Measurements from ENCODE around the gene PFDN1.
A peak's percentile ranks its signal among the peaks of the same experiment; 100 is the strongest.

Gene PFDN1

DNA sequence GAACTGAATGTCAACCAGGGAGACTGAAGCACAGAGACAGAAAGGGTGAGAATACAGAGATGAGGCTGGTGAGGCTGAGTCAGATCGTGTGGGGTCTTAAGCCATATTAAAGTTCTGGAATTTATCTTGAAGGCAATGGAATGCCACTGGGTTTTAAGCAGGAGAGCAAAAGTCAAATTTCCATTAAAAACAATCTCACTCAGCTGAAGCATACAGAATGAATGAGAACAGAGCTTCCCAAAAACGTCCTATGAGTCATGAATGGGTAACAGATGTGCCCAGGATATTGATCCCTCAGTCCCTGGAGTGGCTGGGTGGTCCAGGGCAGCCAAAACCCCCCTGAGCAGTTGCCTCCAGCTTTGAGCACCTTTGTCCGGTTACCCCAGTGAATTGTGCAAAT is 44.9 kb downstream of the PFDN1 start:
- DNase-seq: no peak

GRCh38 chr5:140256726-140257125 is 46.2 kb downstream of the PFDN1 start:
- DNase-seq: no peak

GRCh38 chr5:140255460-140256157 is 47.3 kb downstream of the PFDN1 start:
- DNase-seq: no peak

DNA sequence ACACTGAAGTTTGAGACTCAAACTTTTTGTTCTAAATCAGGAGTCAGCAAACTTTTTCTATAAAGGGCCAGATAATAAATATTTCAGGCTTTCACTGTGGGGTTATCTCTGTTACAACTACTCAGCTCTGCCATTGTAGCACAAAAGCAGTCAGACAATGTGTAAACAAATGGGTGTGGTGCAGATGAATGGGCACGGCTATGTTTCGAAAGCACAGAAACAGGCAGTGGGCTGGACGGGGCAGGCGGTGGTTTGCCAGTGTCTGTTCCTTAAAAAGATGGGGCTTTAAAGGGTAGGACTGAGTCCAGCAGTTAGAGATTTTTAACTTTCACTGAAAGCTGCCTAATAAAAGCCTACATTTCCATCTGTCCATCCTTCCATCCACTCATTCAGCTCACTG is 48.9 kb downstream of the PFDN1 start:
- no peak for DNase-seq

- DNase-seq: no peak
Measured at GRCh38 chr5:140252470-140253126, 50.3 kb downstream of the PFDN1 start.

DNA sequence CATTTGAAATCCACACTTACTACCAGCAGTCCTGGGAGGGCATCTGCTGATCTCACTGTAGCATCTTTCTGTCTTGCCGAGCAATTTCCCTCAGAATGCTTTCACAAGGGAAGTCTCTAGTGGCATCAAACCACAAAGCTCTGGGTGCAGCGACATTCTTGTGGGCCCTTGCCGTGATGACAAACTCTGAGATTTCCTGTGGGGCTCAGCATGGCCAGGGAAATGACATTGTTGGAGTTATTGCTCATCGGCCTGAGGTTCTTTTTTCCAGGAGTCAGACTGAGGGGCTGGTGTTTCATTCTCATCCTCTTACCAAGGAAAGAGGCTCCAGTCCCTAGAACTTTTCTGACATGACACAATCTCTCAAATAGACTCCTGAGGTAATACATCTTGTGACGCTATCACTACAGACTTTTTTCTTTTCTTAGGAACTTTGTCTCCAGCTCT is 51.4 kb downstream of the PFDN1 start:
- peak; percentile 83 for DNase-seq

DNA sequence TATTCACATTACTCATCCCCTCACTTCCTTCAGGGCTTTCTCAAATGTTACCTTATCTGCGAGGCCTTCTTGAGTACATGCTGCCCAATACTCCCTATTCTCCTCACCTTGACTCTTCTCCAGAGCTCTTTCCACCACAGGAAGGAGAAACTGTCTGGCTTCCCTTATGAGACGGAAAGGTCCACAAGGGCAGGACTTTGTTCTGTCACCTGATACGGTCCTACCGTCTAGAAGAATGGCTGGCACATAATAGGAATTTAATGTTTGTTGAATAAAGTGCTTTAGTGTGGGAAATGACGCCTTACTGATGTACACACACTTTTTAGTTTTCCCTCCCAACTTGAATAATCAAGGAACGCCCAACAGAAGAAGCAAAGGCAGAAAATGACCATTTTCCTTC is 52.5 kb downstream of the PFDN1 start:
- no peak for DNase-seq

- DNase-seq: no peak
Measured at GRCh38 chr5:140249536-140249935, 53.4 kb downstream of the PFDN1 start.

DNA sequence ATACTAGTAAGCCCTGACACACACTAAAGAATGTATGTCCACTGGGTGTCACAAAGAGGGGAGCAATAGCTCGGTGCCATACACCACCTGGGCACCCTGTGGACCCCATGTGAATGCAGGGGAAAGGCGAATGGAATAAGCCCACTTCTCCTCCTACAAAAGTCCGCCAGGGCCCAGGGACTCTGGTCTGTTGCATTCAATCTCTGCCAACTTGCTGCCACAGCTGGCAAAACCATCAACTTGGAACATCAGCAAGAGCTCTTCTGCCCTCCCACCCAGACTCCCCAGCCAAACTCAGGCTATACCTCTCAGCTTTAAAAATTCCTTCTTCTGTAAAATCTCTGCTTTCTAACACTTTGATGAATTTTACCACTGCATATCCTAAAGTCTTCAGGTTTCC is 54.5 kb downstream of the PFDN1 start:
- DNase-seq: no peak

GRCh38 chr5:140246378-140247122 is 56.4 kb downstream of the PFDN1 start:
- no peak for DNase-seq

DNA sequence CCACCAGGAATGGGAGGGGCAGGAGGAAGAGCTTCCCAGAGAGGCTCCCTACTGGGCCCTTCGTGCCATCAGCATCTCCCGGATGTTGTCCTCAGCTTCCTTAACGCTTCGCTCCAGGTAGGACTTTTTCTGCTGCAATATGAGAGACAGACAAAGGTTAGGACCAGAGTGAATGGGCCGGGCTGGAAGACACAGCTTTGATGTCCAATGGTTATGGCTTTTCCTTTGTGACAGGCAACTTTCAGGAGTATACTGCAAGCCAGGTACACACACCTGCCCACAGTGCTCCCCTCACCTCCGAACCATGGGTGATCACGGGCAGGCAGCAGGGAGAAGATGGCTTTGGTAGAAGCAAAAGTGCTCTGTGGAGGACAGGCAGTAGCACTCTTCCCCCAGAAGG is 57.0 kb downstream of the PFDN1 start:
- DNase-seq: no peak

GRCh38 chr5:140245341-140245740 is 57.6 kb downstream of the PFDN1 start:
- DNase-seq: no peak

DNA sequence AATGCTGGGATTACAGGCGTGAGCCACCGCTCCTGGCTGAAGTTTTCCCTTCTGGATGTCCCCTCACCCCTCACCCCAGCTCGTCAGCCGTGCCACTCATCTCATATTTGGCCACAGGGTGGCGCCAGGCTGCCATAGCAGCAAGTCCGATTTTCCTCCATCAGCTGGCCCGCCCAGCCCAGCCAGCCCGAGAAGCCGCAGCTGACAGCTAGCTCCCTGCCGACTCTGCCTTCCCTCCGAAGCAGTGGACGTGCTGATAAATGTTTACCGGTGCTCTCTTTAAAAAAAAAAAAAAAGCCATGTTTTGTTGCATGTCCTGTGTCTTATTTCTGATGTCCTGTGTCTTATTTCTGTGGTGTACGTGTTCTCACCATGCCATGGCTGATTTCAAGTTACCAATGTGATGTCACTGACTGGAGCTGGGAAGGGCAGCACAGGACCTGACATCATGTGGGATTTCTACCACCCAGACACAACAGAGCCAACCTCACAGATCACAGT is 58.3 kb downstream of the PFDN1 start:
- peak; percentile 89 for DNase-seq

- DNase-seq: no peak
Measured at GRCh38 chr5:140243706-140244250, 59.1 kb downstream of the PFDN1 start.

GRCh38 chr5:140242890-140243585 is 59.9 kb downstream of the PFDN1 start:
- no peak for DNase-seq

DNA sequence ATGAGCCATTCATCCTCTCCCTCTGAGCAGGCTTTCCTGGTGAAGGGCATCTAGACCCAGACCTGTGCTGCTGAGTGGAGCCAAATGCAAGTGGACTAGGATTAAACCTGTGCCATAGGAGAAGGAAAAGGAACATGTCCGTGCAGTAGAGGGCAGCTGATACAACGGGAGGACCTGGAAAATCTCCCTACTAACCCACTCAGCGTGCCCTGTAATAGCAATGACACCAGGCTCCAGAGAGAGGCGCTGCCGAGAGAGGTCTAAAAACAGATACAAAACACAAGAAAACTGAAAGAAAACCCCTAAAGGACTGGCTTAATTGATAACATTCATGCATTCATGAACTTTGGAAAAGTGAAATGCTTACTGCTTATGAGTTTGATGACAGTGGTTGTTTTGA is 60.8 kb downstream of the PFDN1 start:
- no peak for DNase-seq

- no peak for DNase-seq
Measured at GRCh38 chr5:140240987-140241706, 61.8 kb downstream of the PFDN1 start.

GRCh38 chr5:140239939-140240700 is 62.8 kb downstream of the PFDN1 start:
- DNase-seq: peak; percentile 81

DNA sequence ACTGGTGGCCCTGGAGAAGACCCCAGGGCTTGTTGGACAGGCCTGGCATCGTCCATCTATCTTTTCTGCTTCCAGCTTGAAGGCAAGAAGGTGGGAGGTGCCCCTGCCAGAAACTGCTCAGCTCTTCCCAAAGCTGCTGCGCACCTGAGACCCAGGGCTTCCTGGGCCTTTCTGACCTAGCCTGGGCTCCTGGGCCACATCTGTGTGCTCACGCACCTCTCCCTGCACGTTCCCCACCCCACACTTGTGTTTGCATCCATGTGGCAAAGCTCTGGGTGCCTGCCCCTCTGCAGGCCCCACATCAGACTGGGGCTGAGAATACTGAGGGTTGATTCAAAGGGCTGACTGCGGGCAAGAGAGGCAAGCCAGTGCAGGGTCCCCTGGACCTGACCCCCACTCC is 63.4 kb downstream of the PFDN1 start:
- DNase-seq: no peak

DNA sequence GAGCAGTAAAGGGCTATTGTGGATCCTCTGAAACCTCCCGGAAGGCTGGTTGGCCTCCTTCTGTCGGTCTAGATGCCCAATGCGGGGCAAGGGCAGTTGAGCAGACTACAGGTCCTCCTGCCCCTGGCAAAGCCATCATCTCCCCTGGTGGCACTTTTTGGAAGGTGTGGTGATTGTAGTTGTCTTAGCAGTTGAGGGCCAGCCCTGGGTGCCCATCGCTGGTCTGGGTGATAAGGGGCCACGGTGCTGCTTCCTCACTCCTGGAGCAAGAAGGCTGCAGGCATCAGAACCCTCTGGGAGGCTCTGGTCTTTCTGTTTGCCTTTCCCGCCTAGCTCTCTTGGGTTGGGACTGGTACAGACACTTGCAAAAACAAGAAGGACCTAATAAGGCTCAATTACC is 64.1 kb downstream of the PFDN1 start:
- no peak for DNase-seq

DNA sequence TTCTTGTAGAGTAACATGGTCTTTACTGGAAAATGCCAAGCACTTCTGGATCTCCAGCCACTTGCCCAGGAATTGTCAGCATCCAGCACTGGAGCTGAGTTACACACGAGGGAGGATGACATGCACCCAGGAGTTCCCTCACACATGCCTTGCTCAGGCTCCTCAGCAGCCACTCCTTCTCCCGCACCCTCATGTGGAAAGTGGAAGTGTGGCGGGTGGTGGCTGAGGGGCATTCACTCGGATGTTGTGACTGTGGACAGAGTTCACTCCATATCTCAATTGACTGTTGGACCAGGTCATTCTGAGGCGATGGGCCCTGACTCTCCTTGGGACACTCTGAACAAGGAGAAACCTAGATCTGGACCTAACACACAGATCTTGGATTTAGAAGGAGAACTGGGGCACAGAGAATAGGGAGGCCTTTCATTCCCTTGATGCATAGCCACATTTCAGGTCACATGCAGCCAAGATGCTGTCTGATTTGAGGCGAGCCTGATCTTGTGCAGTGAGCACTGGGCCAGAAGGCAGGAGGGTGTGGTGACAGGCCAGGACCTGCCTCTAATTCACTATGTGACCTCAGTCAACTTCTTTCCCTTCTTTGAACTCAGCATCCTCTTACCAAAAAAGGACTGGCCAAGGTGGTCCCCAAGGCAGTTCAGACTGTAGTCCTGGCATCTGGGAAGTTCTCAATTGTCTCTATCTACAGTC is 65.9 kb downstream of the PFDN1 start:
- no peak for DNase-seq

All from stimulated activated CD4-positive, alpha-beta T cell treated with anti-CD3 and anti-CD28 coated beads, Interleukin-15, amount 100 ng/mL, for 24 hours (primary cell).